ENCODE data around the gene PHF19.

DNA sequence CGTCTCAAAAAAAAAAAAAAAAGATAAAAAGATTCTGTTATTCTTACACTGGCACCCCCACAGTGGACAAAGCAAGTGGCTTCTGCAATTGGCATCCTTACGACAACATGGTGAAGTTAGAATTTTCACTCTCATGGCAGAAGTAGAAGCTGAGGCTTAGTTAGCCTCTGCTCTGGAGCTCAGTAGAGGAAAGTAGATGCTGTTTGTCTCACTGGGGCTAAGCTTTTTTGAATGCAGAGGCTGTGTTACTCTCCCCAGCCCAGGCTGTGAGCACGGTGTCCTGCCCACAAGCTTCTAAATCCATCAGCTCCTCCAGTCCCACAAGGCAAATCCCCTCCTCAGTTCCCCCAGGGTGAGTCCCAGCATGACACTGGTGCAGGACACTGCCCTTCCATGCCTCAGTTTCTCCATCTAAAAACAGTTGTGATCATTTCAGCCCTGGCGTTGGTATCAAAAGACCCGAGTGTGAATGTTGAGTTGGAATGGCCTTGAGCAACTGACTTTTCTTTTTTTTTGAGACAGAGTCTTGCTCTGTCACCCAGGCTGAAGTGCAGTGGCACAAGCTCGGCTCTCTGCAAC is 22.6 kb upstream of the PHF19 start:
- no peak for TF ChIP-seq POLR2A (IDR thresholded peaks at IDR 0.05)
- TF ChIP-seq, protein P1, sequence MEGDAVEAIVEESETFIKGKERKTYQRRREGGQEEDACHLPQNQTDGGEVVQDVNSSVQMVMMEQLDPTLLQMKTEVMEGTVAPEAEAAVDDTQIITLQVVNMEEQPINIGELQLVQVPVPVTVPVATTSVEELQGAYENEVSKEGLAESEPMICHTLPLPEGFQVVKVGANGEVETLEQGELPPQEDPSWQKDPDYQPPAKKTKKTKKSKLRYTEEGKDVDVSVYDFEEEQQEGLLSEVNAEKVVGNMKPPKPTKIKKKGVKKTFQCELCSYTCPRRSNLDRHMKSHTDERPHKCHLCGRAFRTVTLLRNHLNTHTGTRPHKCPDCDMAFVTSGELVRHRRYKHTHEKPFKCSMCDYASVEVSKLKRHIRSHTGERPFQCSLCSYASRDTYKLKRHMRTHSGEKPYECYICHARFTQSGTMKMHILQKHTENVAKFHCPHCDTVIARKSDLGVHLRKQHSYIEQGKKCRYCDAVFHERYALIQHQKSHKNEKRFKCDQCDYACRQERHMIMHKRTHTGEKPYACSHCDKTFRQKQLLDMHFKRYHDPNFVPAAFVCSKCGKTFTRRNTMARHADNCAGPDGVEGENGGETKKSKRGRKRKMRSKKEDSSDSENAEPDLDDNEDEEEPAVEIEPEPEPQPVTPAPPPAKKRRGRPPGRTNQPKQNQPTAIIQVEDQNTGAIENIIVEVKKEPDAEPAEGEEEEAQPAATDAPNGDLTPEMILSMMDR (IDR thresholded peaks at IDR 0.05), result no peak

Measured in lower leg skin (tissue), 3 donors.